Measurements from ENCODE around the gene ETF1.
A peak's percentile ranks its signal among the peaks of the same experiment; 100 is the strongest.
"Not testable (repeated sequence)": the region's sequence is repeated elsewhere in the genome, so short reads cannot be mapped to it uniquely, and the experiment has no call there.

ETF1 gene

GRCh38 chr5:138528744-138529469, 14.1 kb downstream of the ETF1 start:
- DNase-seq (ENCODE audit: low read depth): no peak

GRCh38 chr5:138528208-138528607, 14.8 kb downstream of the ETF1 start:
- DNase-seq (ENCODE audit: low read depth): no peak

- DNase-seq (ENCODE audit: low read depth): no peak
Observed at GRCh38 chr5:138527170-138527569, 15.9 kb downstream of the ETF1 start.

GRCh38 chr5:138523406-138523805, 19.6 kb downstream of the ETF1 start:
- DNase-seq (ENCODE audit: low read depth): no peak

GRCh38 chr5:138520971-138521370, 22.1 kb downstream of the ETF1 start:
- DNase-seq (ENCODE audit: low read depth): no peak

DNA sequence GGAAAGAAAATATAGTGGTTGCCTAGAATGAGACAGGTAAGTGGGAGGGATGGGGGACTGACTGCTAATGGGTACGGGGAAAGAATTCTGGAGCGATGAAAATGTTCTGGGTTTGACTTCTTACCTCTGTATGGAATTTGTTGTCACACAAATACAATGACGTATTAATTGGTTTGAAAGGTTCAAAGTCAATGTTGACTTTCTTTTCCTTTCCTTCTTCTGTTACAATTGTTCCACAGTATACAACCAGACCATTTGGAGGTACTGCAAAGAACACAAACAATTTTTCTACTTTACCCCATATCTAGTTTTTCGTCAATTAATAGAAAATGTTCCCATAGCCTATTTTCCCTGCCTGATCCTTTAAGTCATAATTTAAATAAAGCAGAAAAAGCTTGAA, 25.6 kb downstream of the ETF1 start:
- DNase-seq (ENCODE audit: low read depth): no peak

GRCh38 chr5:138515556-138516245, 27.3 kb downstream of the ETF1 start:
- DNase-seq (ENCODE audit: low read depth): no peak

DNA sequence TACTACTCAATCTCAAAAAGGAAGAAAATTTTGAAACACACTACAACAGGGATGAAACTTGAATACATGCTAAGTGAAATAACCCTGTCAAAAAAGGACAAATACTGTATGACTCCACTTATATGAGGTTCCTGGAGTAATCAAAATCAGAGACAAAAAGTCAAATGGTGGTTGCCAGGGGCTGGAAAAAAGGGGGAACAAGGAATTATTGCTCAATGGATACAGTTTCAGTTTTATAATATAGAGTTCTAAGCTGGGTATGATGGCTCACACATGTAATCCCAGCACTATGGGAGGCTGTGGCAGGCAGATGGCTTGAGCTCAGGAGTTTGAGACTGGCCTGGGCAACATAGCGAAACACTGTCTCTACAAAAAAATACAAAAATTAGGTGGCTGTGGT, 29.0 kb downstream of the ETF1 start:
- no peak for DNase-seq (ENCODE audit: low read depth)

GRCh38 chr5:138508958-138509357, 34.1 kb downstream of the ETF1 start:
- DNase-seq (ENCODE audit: low read depth): no peak

GRCh38 chr5:138507485-138507884, 35.6 kb downstream of the ETF1 start:
- not testable (repeated sequence) for DNase-seq (ENCODE audit: low read depth)

DNA sequence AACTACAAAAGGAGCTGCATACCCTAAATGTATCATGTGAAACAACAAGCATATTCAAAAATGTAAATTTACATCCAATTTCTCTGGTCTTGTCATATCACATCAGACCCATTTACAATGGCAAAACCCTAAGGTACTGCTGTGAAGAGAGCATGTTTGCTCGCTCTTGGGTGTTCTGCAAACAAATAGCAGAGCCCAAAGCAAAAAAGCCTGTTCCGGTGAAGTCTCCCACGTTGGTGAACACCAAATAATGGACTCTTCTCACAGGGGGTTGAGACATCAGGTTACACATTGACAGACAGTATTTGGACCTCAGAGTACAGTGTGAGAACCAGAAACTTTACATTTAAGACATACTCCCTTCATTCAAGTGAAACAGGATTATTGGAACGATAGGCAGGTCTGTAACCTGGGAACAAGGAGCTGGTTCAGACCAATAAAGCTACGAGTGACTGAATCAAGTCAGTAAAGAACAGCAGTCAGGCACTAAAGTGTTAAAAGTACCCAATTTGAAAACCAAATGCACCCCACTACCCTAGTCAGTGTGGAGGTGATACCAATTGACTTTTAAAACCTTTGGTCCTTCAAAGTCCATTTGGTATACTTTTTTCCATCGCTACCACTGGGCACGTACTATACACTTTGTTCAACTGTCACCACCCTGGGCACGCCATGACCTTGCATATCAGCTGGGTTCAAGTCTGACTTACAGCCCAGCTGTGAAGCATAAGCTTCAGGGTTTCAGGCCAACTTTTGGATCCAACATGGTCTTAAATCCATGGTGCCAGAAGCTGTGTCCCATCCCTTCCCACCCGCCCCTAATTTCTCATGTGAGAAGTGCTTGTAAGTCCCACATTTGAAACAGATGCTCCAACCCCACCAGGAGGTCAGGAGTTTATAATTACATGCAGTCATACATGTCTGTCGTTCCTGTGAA, 36.4 kb downstream of the ETF1 start:
- no peak for DNase-seq (ENCODE audit: low read depth)

DNA sequence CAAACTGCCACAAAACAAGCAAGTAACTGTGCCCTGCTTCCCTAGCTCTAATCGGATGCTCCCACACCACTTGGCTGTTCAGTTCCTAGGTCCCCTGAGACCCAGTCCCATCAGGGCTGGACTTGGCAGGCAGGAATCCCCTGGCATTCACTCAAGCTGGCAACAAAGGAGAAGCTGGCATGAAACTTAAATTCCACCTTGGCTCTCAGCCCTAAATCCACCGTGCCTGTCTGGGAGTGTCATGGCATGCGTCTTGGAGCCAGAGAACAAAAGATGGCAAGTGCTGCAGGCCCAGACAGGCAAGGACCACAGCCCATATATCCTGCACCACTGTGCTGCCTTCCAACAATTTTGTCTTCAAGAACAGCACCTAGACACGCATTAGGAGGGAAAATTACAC, 38.2 kb downstream of the ETF1 start:
- DNase-seq (ENCODE audit: low read depth): no peak

DNA sequence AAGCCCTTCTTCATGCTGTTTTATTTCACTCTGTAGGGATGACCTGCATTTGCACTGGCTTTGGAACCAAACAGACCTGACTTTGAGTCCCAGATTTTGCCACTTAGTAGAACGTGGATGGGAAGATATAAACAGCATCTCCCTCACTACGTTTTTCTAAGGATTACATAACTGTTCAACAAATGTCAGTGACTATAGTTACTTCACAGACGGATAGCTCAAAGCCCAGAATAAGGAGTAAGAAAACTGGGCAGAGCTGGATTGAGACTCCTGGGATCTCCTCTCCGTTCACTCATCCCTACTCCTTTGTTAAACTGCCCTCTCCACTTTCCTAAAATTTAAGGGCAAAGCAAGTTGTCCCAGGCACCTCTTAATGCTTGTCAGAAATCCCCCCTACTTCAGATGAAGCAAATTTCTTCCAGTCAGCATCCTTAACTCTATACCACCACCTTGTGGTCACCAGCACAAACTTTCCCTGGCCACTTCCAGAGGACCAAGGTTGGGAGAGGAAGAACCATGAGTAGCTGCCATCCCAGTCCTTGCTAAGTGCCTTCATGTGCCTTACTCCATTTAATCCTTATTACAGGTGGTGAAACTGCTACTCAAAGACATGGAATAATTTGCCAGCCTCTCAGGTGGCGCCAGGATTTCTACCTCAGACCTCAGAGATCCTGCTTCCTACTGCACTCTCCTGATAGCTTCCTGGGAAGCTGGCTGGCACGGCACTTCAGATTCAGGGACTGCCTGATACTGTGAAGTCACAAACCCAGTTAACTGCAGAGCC, 39.4 kb downstream of the ETF1 start:
- DNase-seq (ENCODE audit: low read depth): no peak

DNA sequence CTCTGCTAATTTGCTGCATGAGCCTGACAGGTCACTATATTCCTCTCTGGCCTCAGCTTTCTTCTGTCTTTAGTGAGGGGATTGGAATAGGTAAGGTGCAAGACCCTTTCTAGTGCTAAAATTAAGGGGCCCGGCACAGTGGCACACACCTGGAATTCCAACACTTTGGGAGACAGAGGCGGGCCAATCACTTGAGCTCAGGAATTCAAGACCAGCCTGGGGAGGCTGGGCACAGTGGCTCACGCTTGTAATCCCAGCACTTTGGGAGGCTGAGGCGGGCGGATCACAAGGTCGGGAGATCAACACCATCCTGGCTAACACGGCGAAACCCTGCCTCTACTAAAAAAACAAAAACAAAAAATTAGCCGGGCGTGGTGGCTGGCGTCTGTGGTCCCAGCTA, 40.5 kb downstream of the ETF1 start:
- DNase-seq (ENCODE audit: low read depth): no peak

DNA sequence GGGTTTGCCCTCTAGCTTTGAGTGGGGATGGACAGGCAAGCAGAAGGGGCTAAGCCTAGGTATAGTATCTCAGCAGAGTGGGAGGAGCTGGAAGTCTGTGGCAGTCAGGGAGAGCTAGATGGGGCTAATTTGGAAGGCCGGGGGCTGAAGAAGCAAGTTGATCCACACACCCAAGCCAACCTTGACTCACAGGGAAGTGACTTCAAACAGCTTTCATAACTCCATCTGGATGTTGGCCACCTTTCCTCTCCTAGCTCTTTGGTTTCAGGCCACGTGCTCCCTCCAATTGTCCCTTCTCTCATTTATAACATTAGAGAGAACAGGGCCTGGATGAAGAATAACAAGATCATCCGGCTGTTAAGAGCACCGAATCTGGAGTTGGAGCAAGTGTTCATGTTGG, 40.9 kb downstream of the ETF1 start:
- no peak for DNase-seq (ENCODE audit: low read depth)

GRCh38 chr5:138498376-138498775, 44.7 kb downstream of the ETF1 start:
- DNase-seq (ENCODE audit: low read depth): no peak

DNA sequence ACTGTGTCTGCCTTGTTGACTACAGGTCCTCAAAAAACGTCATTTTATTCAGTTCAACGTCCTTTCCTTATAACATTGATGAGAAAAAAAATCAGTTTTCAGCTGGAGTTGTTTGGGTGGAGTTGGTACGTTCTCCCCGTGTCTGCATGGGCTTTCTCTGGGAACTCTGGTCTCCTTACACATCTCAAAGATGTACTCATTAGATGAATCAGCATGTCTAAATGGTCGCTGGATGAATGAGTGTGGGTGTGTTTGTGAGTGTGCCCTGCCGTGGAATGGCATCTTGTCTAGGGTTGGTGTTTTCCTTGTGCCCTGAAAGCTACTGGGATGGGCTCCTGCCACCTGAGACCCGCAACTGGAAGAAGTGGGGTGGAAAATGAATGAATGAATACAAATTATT, 47.7 kb downstream of the ETF1 start:
- no peak for DNase-seq (ENCODE audit: low read depth)

DNA sequence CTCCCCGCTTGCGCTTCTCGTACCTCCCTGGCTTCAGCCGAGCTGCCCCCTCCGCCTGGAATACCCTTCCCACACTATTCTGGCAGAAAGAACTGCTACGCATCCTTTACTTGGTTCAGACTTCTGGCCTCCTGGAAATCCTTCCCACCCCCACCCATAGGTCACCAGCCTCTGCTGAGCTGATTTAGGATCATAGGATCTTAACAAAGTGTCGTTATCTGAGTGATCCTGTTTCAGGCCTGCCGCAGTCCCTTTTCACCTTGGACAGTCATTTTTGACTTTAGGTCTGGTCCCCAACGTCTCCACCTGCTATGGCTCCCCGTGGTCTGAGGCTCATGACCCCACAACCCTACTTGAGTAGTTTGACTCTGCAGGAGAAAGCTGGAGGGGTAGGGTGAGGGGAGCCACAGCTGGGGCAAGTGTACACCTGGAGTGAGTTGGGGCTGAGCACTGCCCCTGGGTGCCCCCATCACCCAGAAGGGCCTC, 50.4 kb downstream of the ETF1 start:
- no peak for DNase-seq (ENCODE audit: low read depth)

- peak; percentile 77 for DNase-seq (ENCODE audit: low read depth)
Observed at GRCh38 chr5:138491669-138492559, 51.1 kb downstream of the ETF1 start.

DNA sequence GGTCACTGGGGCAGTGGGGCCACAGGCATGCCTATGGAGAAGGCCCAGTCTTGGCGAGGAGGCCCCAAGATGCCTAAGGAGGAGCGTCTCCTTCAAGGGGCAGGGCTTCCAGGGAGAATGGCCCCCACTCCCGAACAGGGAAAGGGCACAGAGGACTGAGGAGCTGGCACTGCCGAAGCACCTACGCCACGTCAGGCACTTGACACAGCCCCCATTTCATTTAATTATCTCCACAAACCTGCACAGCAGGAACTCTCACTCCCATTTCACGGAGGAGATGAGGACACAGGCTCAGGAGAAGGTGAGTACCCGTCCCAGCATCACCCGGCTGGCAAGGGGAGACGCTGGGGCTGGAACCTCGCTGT, 51.8 kb downstream of the ETF1 start:
- no peak for DNase-seq (ENCODE audit: low read depth)

All from stimulated activated CD8-positive, alpha-beta memory T cell treated with anti-CD3 and anti-CD28 coated beads, Interleukin-12 subunit alpha, Interleukin-12 subunit beta, amount 100 ng/mL, for 4 hours (primary cell).